ENCODE results near the gene ZNF750.
"Not testable (repeated sequence)": the region's sequence is repeated elsewhere in the genome, so short reads cannot be mapped to it uniquely, and the experiment has no call there.

Gene ZNF750

GRCh38 chr17:82790391-82790790, 49.4 kb downstream of the ZNF750 start:
- no peak for DNase-seq

- DNase-seq = no peak
Observed at GRCh38 chr17:82789806-82790205, 50.0 kb downstream of the ZNF750 start.

GRCh38 chr17:82789051-82789592, 50.7 kb downstream of the ZNF750 start:
- DNase-seq = peak; percentile 61

- DNase-seq = peak; percentile 57
Observed at GRCh38 chr17:82788206-82789001, 51.4 kb downstream of the ZNF750 start.

GRCh38 chr17:82787081-82787848, 52.6 kb downstream of the ZNF750 start:
- peak; percentile 93 for DNase-seq

GRCh38 chr17:82786427-82786826, 53.4 kb downstream of the ZNF750 start:
- DNase-seq = peak; percentile 38

GRCh38 chr17:82785581-82785980, 54.2 kb downstream of the ZNF750 start:
- DNase-seq = not testable (repeated sequence)

- no peak for DNase-seq
Observed at GRCh38 chr17:82783498-82783897, 56.3 kb downstream of the ZNF750 start.

- no peak for DNase-seq
Observed at GRCh38 chr17:82782657-82783207, 57.1 kb downstream of the ZNF750 start.

GRCh38 chr17:82781894-82782274, 57.9 kb downstream of the ZNF750 start:
- DNase-seq = peak; percentile 80

- DNase-seq = no peak
Observed at GRCh38 chr17:82780971-82781893, 58.6 kb downstream of the ZNF750 start.

GRCh38 chr17:82780195-82780594, 59.6 kb downstream of the ZNF750 start:
- no peak for DNase-seq

- DNase-seq = no peak
Observed at GRCh38 chr17:82779541-82779940, 60.3 kb downstream of the ZNF750 start.

Measured in NCI-H510A (cell line).